K562 (cell line): ENCODE measurements around the gene MCM7. TPM values are rescaled to one million over a fixed set of nuclear protein-coding genes. Genes with fewer than 3 reads are reported as not detected.

ENCODE experiments used
- ATAC-seq: fragments of 200-7000 bp; cut with Tn5 transposase; 3 replicates; pipeline ENCODE4 v1.9.1; 2020; ENCODE audit warnings: moderate library complexity
- BruUV-seq: library from RNA; stranded (reverse); fragments of 400-500 nt; replicated peaks from 2 replicates; lab custom pipeline; 2021; lab: Mats Ljungman, UMichigan
- CTCF ChIA-PET: fragments of 300-600 bp; formaldehyde crosslinking; extraction: SDS; loops from one replicate; lab custom pipeline; 2021; ENCODE audit warnings: low intra/inter-chr PET ratio; lab: Yijun Ruan, JAX
- POLR2A ChIA-PET: fragments of 300-600, 350-650 bp; sonication (Branson Sonifier 250); formaldehyde crosslinking; extraction: SDS; loops from one replicate; lab custom pipeline; 2021; ENCODE audit warnings: antibody characterized with exemption, inconsistent platforms; lab: Yijun Ruan, JAX
- DNase-seq, 4 experiments: peaks; one replicate each; pipeline versions ENCODE4 v3.0.0 to v3.0.0-alpha.2; 2011 to 2018; ENCODE audit warnings: low spot score in 3 of 4, mixed read lengths in 3 of 4; ENCODE audit errors: extremely low read depth in 1 of 4
- FAIRE-seq: peaks from 2 replicates; lab custom pipeline; 2011; peaks lifted over from hg19 to GRCh38; lab: Jason Lieb, UNC
- H2AFZ ChIP-seq: 2 replicates; pipeline ENCODE4 v1.6.0; 2011; ENCODE audit warnings: low read depth, low read length, control low read depth, inconsistent platforms
- H3K27ac ChIP-seq: fragments of 200-600 bp; 3 replicates; pipeline ENCODE4 v1.8.0; 2011; ENCODE audit warnings: low read depth, mild to moderate bottlenecking, control low read depth, inconsistent platforms, low read length, moderate library complexity, mixed read lengths; ENCODE audit errors: extremely low read depth
- H3K27me3 ChIP-seq, 2 experiments: fragments of 300-600 bp in 1 of 2; 2 replicates in 1 of 2; 3 replicates in 1 of 2; pipeline versions ENCODE4 v1.6.0 to v1.8.0; 2011; ENCODE audit warnings: inconsistent platforms in 2 of 2, low read length in 2 of 2, mild to moderate bottlenecking in 1 of 2, mixed read lengths in 1 of 2, moderate library complexity in 1 of 2; ENCODE audit not compliant: control insufficient read depth in 2 of 2, insufficient read depth in 2 of 2
- H3K36me3 ChIP-seq: fragments of 300-600 bp; 3 replicates; pipeline ENCODE4 v1.8.0; 2011; ENCODE audit warnings: mild to moderate bottlenecking, low read length, inconsistent platforms; ENCODE audit not compliant: control insufficient read depth, insufficient read depth
- H3K4me1 ChIP-seq, 2 experiments: fragments of 200-600 bp in 1 of 2; replicated peaks in 1 of 2; 2 replicates in 1 of 2; 3 replicates in 1 of 2; pipeline versions ENCODE4 v1.5.1 to v1.8.0; 2011; ENCODE audit warnings: inconsistent platforms in 2 of 2, low read length in 2 of 2, mild to moderate bottlenecking in 1 of 2, mixed read lengths in 1 of 2, moderate library complexity in 1 of 2; ENCODE audit not compliant: control insufficient read depth in 2 of 2, insufficient read depth in 2 of 2
- H3K4me2 ChIP-seq: 2 replicates; pipeline ENCODE4 v1.6.1; 2011; ENCODE audit warnings: low read length, control low read depth, inconsistent platforms, mixed read lengths; ENCODE audit not compliant: insufficient read depth
- H3K4me3 ChIP-seq: fragments of 200-600 bp; sonication (generic), shearing (Covaris generic); 2 replicates; pipeline ENCODE4 v1.5.1; 2016; ENCODE audit warnings: control low read depth, inconsistent platforms
- H3K79me2 ChIP-seq: fragments of 200-600 bp; 3 replicates; pipeline ENCODE4 v1.8.0; 2011; ENCODE audit warnings: low read length, inconsistent platforms; ENCODE audit not compliant: control insufficient read depth, insufficient read depth
- H3K9ac ChIP-seq, 2 experiments: 2 replicates each; pipeline versions ENCODE4 v1.6.0 to v1.6.1; 2011; ENCODE audit warnings: low read depth in 2 of 2, low read length in 2 of 2, control low read depth in 1 of 2, inconsistent platforms in 1 of 2, mild to moderate bottlenecking in 1 of 2, mixed read lengths in 1 of 2; ENCODE audit not compliant: insufficient read depth in 1 of 2
- H3K9me1 ChIP-seq: one replicate; pipeline ENCODE4 v1.6.0; 2011; ENCODE audit warnings: inconsistent platforms, mild to moderate bottlenecking, low read length, moderate library complexity; ENCODE audit not compliant: control insufficient read depth, insufficient read depth
- H3K9me3 ChIP-seq: replicated peaks from 2 replicates; pipeline ENCODE4 v1.5.1; 2011; ENCODE audit warnings: low read depth, low read length, inconsistent platforms; ENCODE audit not compliant: control insufficient read depth, insufficient read depth
- H4K20me1 ChIP-seq: replicated peaks from 2 replicates; pipeline ENCODE4 v1.6.1; 2011; ENCODE audit warnings: low read length, inconsistent platforms, mixed read lengths; ENCODE audit not compliant: control insufficient read depth, insufficient read depth
- MGA ChIP-seq: fragments of 450-650 bp; IDR thresholded peaks from 2 replicates; pipeline ENCODE4 v1.6.1; 2016; ENCODE audit warnings: mild to moderate bottlenecking, moderate library complexity
- THAP12 ChIP-seq: fragments of 250-450 bp; sonication (Bioruptor Pico); IDR thresholded peaks from 2 replicates; pipeline ENCODE4 v1.9.0; 2021; ENCODE audit warnings: mild to moderate bottlenecking, inconsistent platforms
- WGBS: fragments of 100-300 bp; shearing (Covaris generic); methylation state at CpG from one replicate; pipeline ENCODE4 v1.1.6; 2016; ENCODE audit warnings: low coverage, mixed read lengths; ENCODE audit not compliant: insufficient coverage; ENCODE audit errors: missing lambda C conversion rate; 5-methylcytosine and 5-hydroxymethylcytosine counted together
- in situ Hi-C: fragments of 300-500 bp; cut with MboI; formaldehyde crosslinking; loops from 4 replicates; pipeline ENCODE4 v1.15.0; 2018; ENCODE audit warnings: inconsistent platforms, mixed read lengths
- intact Hi-C: fragments of 100-400 bp; cut with micrococcal nuclease; formaldehyde crosslinking; loops from 2 replicates; pipeline ENCODE4 v1.14.2; 2022
- polyA plus RNA-seq, 8 experiments: library from polyadenylated mRNA; depleted of rRNA in 4 of 8; stranded (reverse) in 5 of 8; unstranded in 3 of 8; fragments of >200 nt; fragmentation: Nextera tagmentation in 2 of 8; fragmentation: Illumina TruSeq in 1 of 8; extraction: Ambion mirVana in 2 of 8; extraction: Trizol in 1 of 8; gene quantifications; 2 replicates each; pipeline versions ENCODE4 v1.2.1 to v1.2.3, GENCODE V29; 2011 to 2014; ENCODE audit warnings: inconsistent platforms in 1 of 8, missing spikeins in 1 of 8
- total RNA-seq, 7 experiments: library from RNA; depleted of rRNA in 6 of 7; stranded (reverse); fragments of >200 nt in 6 of 7; fragmentation: Illumina TruSeq in 2 of 7; extraction: Trizol in 2 of 7; gene quantifications; 2 replicates each; pipeline versions ENCODE4 v1.2.1 to v1.2.3, GENCODE V29; 2011 to 2021; ENCODE audit warnings: low replicate concordance in 1 of 7

The MCM7 gene
- total and polyA plus RNA-seq, 9 of the 15 experiments (the other 6 are each of a cell fraction or from before 2014, with no cell fraction given): 329 to 856 (median 437) TPM

- ChIA-PET CTCF (no interaction called here), POLR2A (no interaction called here)
- H3K9me1 ChIP-seq: no peaks in the 10 kb centered on the region
- FAIRE-seq (no peak), DNase-seq (no peak), ATAC-seq (no peak)
- H3K9ac ChIP-seq: no peak overlapping the region
- H4K20me1 ChIP-seq: no peaks in the 10 kb centered on the region
- in situ Hi-C loops: no loop called here
- H3K9me3 ChIP-seq: 0 out of 2 replicates have a peak, but pooled peaks cover 2% of the 10 kb centered on the region
- TF ChIP-seq THAP12 (CRISPR knock-in tag) (0 out of 2 replicates have a peak, but pooled peaks have one; percentile 32), MGA (no peak)
- WGBS: 77% methylated on average over 4 of the region's 4 CpGs
- no peak overlapping the region for H3K27ac ChIP-seq
- no peak overlapping the region for H3K4me2 ChIP-seq
- H3K79me2 ChIP-seq: peaks cover 10% of the 10 kb centered on the region
- intact Hi-C loops: loop anchor here (2.0 to 5.0 kb wide), 2 partner anchors 32 to 79 kb away; partner anchors contain the start of genes MBLAC1 and ZNF3
- H3K4me1 ChIP-seq: peaks cover 3 to 14% of the 10 kb centered on the region in 2 experiments; a peak in 3 of 5 replicates
- no TSS peak for BruUV-seq
- peak overlapping the region; percentile 99 for H2AFZ ChIP-seq
- H3K27me3 ChIP-seq: no peaks in the 10 kb centered on the region
- peaks cover 3% of the 10 kb centered on the region; the same call in 1 of the 3 replicates for H3K36me3 ChIP-seq
- no peak overlapping the region for H3K4me3 ChIP-seq
Measured at GRCh38 chr7:100048680-100049079, 52.5 kb downstream of the MCM7 start.
